Vagina (tissue), 2 donors: ENCODE results near the gene OPRL1. TPM values are rescaled to one million over a fixed set of nuclear protein-coding genes. Genes with fewer than 3 reads are reported as not detected.

ENCODE experiments used
- DNase-seq, 2 donors: peaks; one replicate each; pipeline ENCODE4 v3.0.0-alpha.2; 2017; ENCODE audit errors: extremely low spot score in 2 of 2
- H3K27ac ChIP-seq: fragments of 200-600 bp; sonication (generic); one replicate; pipeline ENCODE4 v1.5.1; 2019
- H3K27me3 ChIP-seq: fragments of 200-600 bp; sonication (generic); one replicate; pipeline ENCODE4 v1.5.1; 2019
- H3K36me3 ChIP-seq, 2 donors: fragments of 200-600 bp; sonication (generic); one replicate each; pipeline ENCODE4 v1.5.1; 2017 to 2019
- H3K4me1 ChIP-seq: fragments of 200-600 bp; sonication (generic); one replicate; pipeline ENCODE4 v1.5.1; 2019
- H3K4me3 ChIP-seq, 2 donors: fragments of 200-600 bp; sonication (generic); 1 replicate in 1 of 2; 2 replicates in 1 of 2; pipeline ENCODE4 v1.5.1; 2016 to 2019
- H3K9me3 ChIP-seq: fragments of 200-600 bp; sonication (generic); one replicate; pipeline ENCODE4 v1.5.1; 2019
- CTCF ChIP-seq, 3 experiments: fragments of 450-650 bp in 2 of 3; fragments of 200-600 bp in 1 of 3; sonication (generic) in 1 of 3; IDR thresholded peaks; one replicate each; pipeline ENCODE4 v1.5.1; 2017 to 2019; ENCODE audit warnings: antibody characterized with exemption in 3 of 3, mild to moderate bottlenecking in 2 of 3, moderate library complexity in 2 of 3
- POLR2A ChIP-seq, 2 donors: fragments of 450-650 bp; IDR thresholded peaks; one replicate each; pipeline ENCODE4 v1.6.1; 2017; ENCODE audit warnings: antibody characterized with exemption in 2 of 2, mild to moderate bottlenecking in 2 of 2, moderate library complexity in 2 of 2
- POLR2AphosphoS5 ChIP-seq, 2 donors: sonication (generic); formaldehyde crosslinking; IDR thresholded peaks; one replicate each; pipeline ENCODE4 v1.9.0; 2017; ENCODE audit warnings: antibody characterized with exemption in 2 of 2, mild to moderate bottlenecking in 2 of 2, low read depth in 1 of 2; ENCODE audit not compliant: insufficient read depth in 1 of 2
- intact Hi-C: fragments of 100-400 bp; cut with DNase I; formaldehyde crosslinking; loops from one replicate; pipeline ENCODE4 v1.15.1; 2023
- total RNA-seq: library from RNA; depleted of rRNA; stranded (reverse); fragments of >200 nt; gene quantifications from one replicate; pipeline ENCODE4 v1.2.3, GENCODE V29; 2016

The OPRL1 gene
- total RNA-seq, 1 donor from 2014 or later = 1.5 TPM

- H3K4me3 ChIP-seq = no peak overlapping the region
- peaks cover 8% of the 10 kb centered on the region for H3K27me3 ChIP-seq
- no peaks in the 10 kb centered on the region for H3K9me3 ChIP-seq
- no peak for TF ChIP-seq POLR2A (IDR thresholded peaks at IDR 0.05)
- no peak for TF ChIP-seq POLR2AphosphoS5 (IDR thresholded peaks at IDR 0.05; ENCODE audit: insufficient read depth in 1 of 2, low read depth in 1 of 2)
- TF ChIP-seq CTCF (IDR thresholded peaks at IDR 0.05) = no peak
- H3K4me1 ChIP-seq = peaks cover 29% of the 10 kb centered on the region
- peak overlapping the region; percentile 13 for H3K27ac ChIP-seq
- intact Hi-C loops = no loop called here
- DNase-seq = no peak
- H3K36me3 ChIP-seq = no peaks in the 10 kb centered on the region
Measured at GRCh38 chr20:64051033-64051452, 28.8 kb upstream of the OPRL1 start.

GRCh38 chr20:64051561-64052325, 28.1 kb upstream of the OPRL1 start:
- intact Hi-C loops = no loop called here
- no peak for DNase-seq
- H3K27ac ChIP-seq = peak overlapping the region; percentile 13
- peaks cover 34% of the 10 kb centered on the region for H3K4me1 ChIP-seq
- no peak for TF ChIP-seq POLR2A (IDR thresholded peaks at IDR 0.05)
- TF ChIP-seq CTCF (IDR thresholded peaks at IDR 0.05) = no peak
- peak in 1 of 2 donors; percentile 30 for TF ChIP-seq POLR2AphosphoS5 (IDR thresholded peaks at IDR 0.05; ENCODE audit: insufficient read depth in 1 of 2, low read depth in 1 of 2)
- no peaks in the 10 kb centered on the region for H3K36me3 ChIP-seq
- H3K27me3 ChIP-seq = peaks cover 8% of the 10 kb centered on the region
- no peaks in the 10 kb centered on the region for H3K9me3 ChIP-seq
- H3K4me3 ChIP-seq = no peak overlapping the region

GRCh38 chr20:64052326-64052722, 27.6 kb upstream of the OPRL1 start:
- H3K27me3 ChIP-seq = peaks cover 8% of the 10 kb centered on the region
- TF ChIP-seq POLR2A (IDR thresholded peaks at IDR 0.05) = no peak
- TF ChIP-seq POLR2AphosphoS5 (IDR thresholded peaks at IDR 0.05; ENCODE audit: insufficient read depth in 1 of 2, low read depth in 1 of 2) = no peak
- no peak for TF ChIP-seq CTCF (IDR thresholded peaks at IDR 0.05)
- H3K9me3 ChIP-seq = no peaks in the 10 kb centered on the region
- intact Hi-C loops = no loop called here
- DNase-seq = no peak
- H3K4me1 ChIP-seq = peaks cover 38% of the 10 kb centered on the region
- no peaks in the 10 kb centered on the region for H3K36me3 ChIP-seq
- no peak overlapping the region for H3K4me3 ChIP-seq
- H3K27ac ChIP-seq = no peak overlapping the region

- Histone ChIP-seq H3K27ac (no peak overlapping the region), H3K27me3 (peaks cover 8% of the 10 kb centered on the region), H3K36me3 (no peaks in the 10 kb centered on the region), H3K4me3 (no peak overlapping the region), H3K4me1 (peaks cover 38% of the 10 kb centered on the region), H3K9me3 (no peaks in the 10 kb centered on the region)
- TF ChIP-seq POLR2AphosphoS5 (IDR thresholded peaks at IDR 0.05; ENCODE audit: insufficient read depth in 1 of 2, low read depth in 1 of 2) (no peak), POLR2A (IDR thresholded peaks at IDR 0.05) (no peak), CTCF (IDR thresholded peaks at IDR 0.05) (no peak)
- intact Hi-C loops = no loop called here
- DNase-seq = no peak
Measured at GRCh38 chr20:64052987-64053840, 26.7 kb upstream of the OPRL1 start.
